HG03442 (cell line): Measurements from ENCODE around the gene WDR6.

ENCODE experiments used
- ATAC-seq: cut with Tn5 transposase; IDR thresholded peaks from one replicate; pipeline ENCODE4 v1.9.1; 2021; ENCODE audit warnings: mild to moderate bottlenecking, moderate library complexity; ENCODE audit not compliant: unreplicated experiment

WDR6 gene, protein sequence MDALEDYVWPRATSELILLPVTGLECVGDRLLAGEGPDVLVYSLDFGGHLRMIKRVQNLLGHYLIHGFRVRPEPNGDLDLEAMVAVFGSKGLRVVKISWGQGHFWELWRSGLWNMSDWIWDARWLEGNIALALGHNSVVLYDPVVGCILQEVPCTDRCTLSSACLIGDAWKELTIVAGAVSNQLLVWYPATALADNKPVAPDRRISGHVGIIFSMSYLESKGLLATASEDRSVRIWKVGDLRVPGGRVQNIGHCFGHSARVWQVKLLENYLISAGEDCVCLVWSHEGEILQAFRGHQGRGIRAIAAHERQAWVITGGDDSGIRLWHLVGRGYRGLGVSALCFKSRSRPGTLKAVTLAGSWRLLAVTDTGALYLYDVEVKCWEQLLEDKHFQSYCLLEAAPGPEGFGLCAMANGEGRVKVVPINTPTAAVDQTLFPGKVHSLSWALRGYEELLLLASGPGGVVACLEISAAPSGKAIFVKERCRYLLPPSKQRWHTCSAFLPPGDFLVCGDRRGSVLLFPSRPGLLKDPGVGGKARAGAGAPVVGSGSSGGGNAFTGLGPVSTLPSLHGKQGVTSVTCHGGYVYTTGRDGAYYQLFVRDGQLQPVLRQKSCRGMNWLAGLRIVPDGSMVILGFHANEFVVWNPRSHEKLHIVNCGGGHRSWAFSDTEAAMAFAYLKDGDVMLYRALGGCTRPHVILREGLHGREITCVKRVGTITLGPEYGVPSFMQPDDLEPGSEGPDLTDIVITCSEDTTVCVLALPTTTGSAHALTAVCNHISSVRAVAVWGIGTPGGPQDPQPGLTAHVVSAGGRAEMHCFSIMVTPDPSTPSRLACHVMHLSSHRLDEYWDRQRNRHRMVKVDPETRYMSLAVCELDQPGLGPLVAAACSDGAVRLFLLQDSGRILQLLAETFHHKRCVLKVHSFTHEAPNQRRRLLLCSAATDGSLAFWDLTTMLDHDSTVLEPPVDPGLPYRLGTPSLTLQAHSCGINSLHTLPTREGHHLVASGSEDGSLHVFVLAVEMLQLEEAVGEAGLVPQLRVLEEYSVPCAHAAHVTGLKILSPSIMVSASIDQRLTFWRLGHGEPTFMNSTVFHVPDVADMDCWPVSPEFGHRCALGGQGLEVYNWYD

DNA sequence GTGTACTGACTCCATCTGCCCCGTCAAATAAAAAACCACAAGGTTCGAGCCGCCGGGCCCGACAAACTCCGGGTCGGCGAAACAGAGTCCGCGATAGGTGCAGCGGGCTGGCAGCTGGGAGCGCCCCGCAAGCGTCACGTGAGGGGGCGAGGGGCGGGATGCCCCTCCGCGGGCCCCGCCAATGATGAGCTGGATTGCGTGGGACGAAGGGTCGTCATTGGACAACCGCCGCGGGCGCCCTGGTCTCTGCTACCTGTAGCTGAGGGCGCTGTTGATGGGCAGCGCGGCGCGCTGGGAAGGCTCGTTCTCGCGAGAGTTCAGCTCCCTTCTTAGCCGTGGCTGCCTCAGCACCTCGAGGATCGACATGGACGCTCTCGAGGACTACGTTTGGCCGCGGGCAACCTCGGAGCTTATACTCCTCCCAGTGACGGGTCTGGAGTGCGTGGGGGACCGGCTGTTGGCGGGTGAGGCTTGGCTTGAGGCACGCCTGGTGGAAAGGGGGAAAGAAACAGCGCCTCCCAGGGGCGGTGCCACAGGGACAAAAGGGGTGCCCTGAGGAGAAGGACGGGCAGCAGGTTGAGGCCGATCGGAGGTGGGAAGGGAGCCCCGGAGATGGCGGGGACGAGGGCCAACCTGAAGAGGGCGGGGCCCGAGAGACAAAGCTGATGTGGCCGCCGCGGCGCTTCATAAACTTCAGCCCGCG is at the start of gene WDR6:
Gene WDR6 (plus strand): TSS at position 324 of the 703 bp plus-strand sequence. CDS start 41 bp downstream, at position 365.
- ATAC-seq, result peak; percentile 79

- ATAC-seq, result no peak
Measured at GRCh38 chr3:48960841-48961413, 46.3 kb upstream of the WDR6 start.

DNA sequence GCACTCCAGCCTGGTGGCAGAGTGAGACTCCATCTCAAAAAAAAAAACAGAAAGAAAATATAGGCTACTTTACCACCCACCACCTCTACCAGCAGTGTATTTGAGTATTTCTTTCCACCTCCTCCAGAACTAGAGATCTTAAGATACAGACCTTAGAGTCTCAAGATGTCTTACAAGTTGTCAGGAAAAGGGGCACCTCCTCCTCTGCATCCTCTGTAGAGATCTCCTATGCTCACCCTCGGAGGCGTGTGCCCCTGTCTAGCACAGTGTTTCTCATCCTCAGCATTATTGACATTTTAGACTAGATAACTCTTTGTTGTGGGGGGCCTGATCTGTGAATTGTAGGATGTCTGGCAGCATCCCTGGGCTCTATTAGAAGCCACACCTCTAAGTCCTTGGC is 44.9 kb upstream of the WDR6 start:
- no peak for ATAC-seq

DNA sequence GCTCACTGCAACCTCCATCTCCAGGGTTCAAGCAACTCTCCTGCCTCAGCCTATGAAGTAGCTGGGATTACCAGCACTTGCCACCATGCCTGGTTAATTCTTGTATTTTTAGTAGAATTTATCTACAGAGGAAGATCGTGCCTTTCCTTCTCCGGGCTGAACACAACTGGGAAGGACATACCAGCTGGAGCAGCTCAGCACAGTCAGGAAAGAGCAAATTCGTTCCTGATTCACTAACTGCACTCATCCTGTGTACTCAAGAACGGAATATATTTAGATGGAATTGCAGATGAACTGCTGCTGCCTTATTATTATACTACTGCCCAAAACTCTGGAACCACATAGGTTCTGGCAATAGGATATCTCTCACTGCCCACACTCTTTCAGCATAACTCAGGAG is 44.3 kb upstream of the WDR6 start:
- no peak for ATAC-seq

GRCh38 chr3:48963591-48963990 is 43.6 kb upstream of the WDR6 start:
- ATAC-seq, result no peak

DNA sequence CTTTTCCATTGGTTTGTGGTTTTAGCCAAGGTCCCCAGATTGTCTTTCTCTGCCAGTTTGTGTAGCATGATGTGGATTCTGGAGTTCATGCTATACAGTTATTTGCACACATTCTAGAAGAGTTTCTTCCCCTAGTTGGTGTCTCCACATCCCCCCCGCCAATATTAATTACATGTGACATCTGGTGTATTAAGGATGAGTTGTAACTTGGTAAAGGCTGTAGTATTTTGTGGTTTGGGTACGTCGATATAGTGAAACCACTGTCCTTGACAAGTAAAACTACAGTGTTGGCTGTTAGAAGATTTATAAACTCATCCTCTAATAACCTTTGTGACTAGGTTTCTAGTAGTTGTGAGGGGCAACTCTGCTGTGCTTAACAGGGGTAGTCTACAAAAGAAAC is 40.8 kb upstream of the WDR6 start:
- no peak for ATAC-seq

GRCh38 chr3:48966876-48967361 is 40.3 kb upstream of the WDR6 start:
- ATAC-seq, result no peak

DNA sequence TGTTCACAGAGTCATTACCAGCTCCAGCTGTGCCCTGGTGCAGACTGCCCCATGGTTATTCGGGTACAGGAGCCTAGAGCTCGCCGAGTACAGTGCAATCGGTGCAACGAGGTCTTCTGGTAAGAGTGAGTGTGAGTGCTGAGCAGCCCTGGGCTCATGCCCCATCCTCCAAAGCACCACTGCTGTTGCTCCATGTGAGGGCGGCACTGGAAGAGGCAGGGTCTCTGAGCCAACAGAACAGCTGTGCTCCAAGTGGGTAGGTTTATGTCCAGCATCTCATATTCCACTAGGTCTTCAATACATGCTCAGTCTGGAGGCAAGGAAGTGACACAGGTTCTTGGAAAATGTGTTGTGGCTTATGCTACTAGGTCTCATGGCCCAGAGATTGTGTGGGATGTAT is 36.6 kb upstream of the WDR6 start:
- no peak for ATAC-seq

DNA sequence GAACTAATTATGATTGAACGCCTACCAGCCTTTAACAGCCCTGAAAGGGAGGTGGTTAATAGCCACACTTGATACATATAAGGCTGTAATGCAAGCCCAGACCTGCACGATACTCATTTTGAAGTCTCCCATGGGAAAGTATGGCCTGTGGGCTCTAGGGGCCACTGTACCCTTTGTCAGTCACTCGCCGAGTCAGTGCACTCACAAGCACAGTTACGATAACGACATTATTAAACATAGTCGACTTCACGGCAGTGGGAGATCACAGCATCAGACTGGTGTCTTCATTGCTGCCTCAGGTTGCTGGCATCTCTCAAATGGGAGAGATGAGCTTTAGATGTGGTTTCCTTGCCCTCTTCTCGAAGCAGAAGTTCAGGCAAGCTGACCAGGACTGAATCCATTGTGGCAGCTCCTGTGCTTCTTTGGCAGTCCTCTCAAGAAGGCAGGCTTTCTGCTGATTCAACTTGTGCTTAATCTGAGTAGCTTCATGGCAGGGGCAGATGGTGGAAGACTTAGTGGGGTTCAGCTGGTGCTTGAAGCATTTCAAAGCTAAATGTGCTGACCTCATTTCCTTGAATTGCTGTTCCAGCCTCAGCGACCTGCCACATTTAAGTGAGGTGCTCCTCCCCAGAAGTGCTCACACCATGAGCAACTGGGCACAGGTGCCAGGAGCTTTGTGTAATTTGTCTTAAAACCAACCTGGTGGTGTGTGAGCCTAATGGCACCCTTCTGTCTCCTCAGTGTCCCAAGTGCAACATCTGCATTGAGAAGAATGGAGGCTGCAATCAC is 32.9 kb upstream of the WDR6 start:
- no peak for ATAC-seq

- no peak for ATAC-seq
Measured at GRCh38 chr3:48979451-48979850, 27.7 kb upstream of the WDR6 start.

DNA sequence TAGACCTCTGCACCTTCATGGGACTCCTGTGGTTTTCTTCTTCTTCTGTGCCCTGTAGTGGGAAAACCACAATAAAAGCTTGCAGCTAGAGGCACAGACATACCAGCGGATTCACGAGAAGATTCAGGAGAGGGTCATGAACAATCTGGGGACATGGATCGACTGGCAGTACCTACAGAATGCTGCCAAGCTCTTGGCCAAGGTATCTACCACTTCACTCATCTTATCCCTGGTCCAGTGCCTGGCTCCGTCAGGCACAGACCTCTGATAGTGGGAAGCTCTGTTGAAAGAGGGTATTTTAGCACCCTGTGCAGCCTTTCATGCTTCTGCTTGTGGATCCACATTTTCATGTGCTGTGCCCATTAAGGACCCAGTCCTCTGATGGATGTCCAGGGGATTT is 26.9 kb upstream of the WDR6 start:
- no peak for ATAC-seq

DNA sequence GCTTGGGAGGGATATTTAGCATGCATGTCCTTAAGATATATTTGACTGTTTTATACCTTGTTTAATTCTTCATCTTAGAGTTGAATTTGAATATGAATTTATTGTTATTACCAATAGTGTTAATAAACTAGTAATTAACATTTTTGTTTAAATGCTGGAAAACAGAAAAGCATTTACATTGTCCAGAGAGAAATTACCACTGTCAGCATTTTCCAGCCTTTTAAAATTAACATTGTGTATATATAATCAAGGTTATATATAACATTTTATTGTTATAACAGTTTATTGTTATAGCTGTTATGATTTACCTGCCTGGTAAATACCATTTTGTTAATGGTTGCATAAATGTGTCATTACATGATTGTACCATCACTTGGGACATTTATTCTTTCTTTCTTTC is 25.2 kb upstream of the WDR6 start:
- ATAC-seq, result no peak

GRCh38 chr3:48982686-48983085 is 24.5 kb upstream of the WDR6 start:
- ATAC-seq, result no peak

DNA sequence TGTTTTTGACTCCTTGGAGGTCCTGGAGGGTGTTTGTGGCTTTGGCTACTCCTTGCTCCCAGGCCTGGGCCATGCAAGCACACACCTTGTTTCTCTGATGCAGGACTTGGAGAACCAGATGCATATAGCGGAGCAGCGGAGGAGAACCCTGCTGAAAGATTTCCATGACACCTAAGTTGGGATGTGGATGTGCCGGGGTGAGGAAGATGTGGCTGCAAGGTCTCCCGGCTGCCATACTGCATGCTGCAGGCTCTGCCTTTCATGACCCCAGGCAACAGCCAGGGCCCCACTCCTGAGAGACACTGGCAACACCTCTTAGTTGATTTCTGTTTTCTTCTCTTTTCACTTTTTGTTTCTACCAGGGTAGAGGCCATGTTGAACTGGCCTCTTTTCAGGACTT is 24.1 kb upstream of the WDR6 start:
- ATAC-seq, result no peak

GRCh38 chr3:48984663-48985062 is 22.5 kb upstream of the WDR6 start:
- no peak for ATAC-seq

DNA sequence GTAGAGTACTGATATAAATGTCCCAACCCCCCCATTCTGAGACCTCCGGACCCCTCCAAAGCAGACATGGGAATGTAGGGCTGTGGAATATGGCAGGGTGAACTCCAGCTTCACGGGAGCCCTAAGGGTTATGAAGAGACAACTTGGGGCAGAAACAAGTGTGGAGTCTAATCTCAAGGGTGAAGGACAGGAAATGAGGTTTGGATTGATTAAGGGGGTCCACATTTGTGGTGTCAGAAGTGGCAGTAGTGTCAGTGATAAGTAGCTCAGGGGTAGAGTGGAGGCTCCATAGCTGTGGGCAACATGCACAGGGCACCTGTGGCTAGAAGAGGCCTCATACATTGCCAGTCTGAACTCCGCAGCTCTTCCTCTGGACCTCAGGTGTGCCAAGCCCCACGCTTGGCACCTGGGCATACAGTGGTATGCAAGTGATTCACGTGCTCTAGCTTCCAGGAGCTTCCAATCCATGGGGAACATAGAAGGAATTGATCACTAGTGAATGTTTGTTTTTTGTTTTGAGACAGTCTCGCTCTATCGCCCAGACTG is 21.3 kb upstream of the WDR6 start:
- ATAC-seq, result no peak

DNA sequence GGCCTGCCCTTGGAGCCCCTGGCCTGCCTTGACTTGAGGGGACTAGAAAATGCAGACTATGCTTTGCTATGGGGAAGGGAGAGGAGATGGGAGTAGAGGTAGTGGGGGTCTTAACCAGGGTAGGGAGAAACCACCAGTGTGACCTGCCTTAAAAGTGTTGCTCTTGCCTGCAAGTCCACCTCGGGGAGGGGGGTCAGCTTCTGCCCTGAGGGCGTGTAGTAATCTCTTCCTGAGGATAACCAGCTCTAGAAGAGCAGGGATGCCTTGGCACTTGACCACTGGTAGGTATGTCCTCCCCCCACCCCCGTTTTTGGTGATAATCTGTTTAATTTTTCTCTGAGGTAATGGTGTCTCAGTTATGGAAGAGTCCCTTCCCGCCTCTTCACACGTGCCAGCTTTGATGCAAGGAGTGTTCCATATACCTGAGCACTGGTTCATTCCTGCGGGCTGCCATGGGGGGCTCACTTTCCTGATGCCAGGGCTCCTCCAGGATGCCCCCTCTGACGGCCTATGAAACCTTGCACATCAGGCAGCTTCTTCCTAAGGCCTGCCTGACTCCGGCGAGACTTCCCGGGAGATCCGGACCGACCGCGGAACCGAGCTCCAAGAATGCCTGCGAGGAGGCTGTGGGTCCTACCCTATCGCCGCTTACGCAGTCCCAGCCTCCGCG is 17.9 kb upstream of the WDR6 start:
- ATAC-seq, result no peak

DNA sequence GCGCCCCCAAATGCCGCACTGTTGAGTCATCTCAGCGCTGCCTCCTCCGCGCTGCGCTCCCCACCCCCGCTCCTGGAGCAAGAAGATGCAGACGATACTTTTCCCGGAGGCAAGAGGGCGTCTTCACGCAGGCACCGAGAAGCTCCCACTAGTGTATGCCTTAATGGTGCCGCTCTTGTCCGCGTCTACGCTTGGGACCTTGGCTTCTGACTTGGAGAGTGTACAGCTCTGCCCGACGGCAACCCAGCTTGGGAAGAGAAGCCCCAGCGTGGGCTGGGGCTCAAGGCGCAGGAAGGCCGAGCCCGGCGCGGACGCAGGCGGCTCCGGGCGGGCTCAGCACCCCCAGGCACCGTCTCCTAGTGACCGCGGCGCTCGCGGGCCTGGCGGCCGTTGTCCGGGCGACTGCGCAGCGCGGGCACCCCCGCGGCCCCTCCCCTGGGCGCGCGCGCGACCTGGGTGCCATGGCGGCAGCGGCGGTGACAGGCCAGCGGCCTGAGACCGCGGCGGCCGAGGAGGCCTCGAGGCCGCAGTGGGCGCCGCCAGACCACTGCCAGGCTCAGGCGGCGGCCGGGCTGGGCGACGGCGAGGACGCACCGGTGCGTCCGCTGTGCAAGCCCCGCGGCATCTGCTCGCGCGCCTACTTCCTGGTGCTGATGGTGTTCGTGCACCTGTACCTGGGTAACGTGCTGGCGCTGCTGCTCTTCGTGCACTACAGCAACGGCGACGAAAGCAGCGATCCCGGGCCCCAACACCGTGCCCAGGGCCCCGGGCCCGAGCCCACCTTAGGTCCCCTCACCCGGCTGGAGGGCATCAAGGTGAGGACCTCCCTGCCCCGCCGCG is 17.2 kb upstream of the WDR6 start, which contains the start of gene P4HTM:
Gene P4HTM (plus strand): TSS at position 446 of the 840 bp plus-strand sequence. CDS start 16 bp downstream, at position 462.
- peak; percentile 54 for ATAC-seq
